Stimulated activated effector memory CD8-positive, alpha-beta T cell treated with anti-CD3 and anti-CD28 coated beads, Interleukin-12 subunit alpha, Interleukin-12 subunit beta, amount 100 ng/mL, for 72 hours (primary cell): ENCODE measurements around the gene NEB.

Experiments used
- ATAC-seq: fragments of 150-1000 bp; cut with Tn5 transposase; 2 replicates; pipeline ENCODE4 v1.10.0; 2021
- DNase-seq, 2 donors: peaks; one replicate each; pipeline ENCODE4 v3.0.0; 2021 to 2022; ENCODE audit warnings: low spot score in 2 of 2
- H3K27ac Mint-ChIP-seq: one replicate; pipeline ENCODE4 v1.8.0; 2022; ENCODE audit warnings: mild to moderate bottlenecking, mixed read lengths
- H3K36me3 Mint-ChIP-seq: one replicate; pipeline ENCODE4 v1.8.0; 2022; ENCODE audit warnings: mild to moderate bottlenecking, mixed read lengths
- H3K4me1 Mint-ChIP-seq: one replicate; pipeline ENCODE4 v1.8.0; 2022; ENCODE audit warnings: mixed read lengths
- H3K4me3 Mint-ChIP-seq: one replicate; pipeline ENCODE4 v1.8.0; 2022; ENCODE audit warnings: mild to moderate bottlenecking, mixed read lengths
- H3K9me3 Mint-ChIP-seq: one replicate; pipeline ENCODE4 v1.8.0; 2022; ENCODE audit warnings: mixed read lengths

The NEB gene

DNA sequence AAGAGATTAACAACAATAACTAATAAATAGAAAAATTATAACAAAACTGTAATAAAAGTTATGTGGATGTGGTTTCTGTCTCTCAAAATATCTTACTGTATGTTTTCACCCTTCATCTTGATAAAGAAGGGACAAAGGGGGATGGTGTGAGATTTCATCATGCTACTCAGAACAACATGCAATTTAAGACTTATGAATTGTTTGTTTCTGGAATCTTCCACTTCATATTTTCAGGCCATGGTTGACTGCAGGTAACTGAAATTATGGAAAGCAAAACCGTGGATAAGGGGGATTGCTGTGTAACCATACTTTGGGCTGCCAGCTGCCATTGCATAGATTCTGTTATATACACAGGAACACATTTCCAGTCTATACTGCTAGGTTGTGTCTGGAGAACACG is 45.6 kb downstream of the NEB start:
- H3K4me3 Mint-ChIP-seq, result no peak overlapping the region
- no peaks in the 10 kb centered on the region for H3K36me3 Mint-ChIP-seq
- no peak for DNase-seq
- H3K27ac Mint-ChIP-seq, result no peak overlapping the region
- no peak for ATAC-seq
- no peaks in the 10 kb centered on the region for H3K9me3 Mint-ChIP-seq
- no peaks in the 10 kb centered on the region for H3K4me1 Mint-ChIP-seq

GRCh38 chr2:151682459-151683003 is 51.7 kb downstream of the NEB start:
- Mint-ChIP-seq H3K4me1 (no peaks in the 10 kb centered on the region), H3K4me3 (no peak overlapping the region), H3K36me3 (no peaks in the 10 kb centered on the region), H3K27ac (no peak overlapping the region), H3K9me3 (no peaks in the 10 kb centered on the region)
- DNase-seq (no peak), ATAC-seq (no peak)

DNA sequence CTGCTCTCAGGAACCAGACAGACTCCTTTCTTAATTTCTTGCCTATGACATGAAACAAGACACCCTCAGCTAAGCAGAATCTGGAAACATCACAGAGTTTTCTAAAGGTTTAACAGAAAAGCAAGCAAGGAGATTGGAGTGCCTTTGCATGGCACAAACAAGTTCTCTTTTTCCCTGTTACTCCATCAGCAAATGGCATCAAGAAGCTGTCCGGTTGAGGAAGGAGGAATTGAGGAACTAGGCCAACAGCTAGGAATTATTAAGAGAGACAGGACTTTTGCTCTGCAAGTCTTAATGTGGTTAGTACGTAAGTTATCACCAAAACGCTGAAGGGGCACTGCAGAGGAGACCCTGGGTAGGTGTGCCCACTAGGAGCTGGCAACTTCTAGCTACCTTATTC is 53.2 kb downstream of the NEB start:
- no peak for ATAC-seq
- no peaks in the 10 kb centered on the region for H3K9me3 Mint-ChIP-seq
- no peak overlapping the region for H3K27ac Mint-ChIP-seq
- no peak overlapping the region for H3K4me3 Mint-ChIP-seq
- H3K36me3 Mint-ChIP-seq, result no peaks in the 10 kb centered on the region
- DNase-seq, result no peak
- H3K4me1 Mint-ChIP-seq, result no peaks in the 10 kb centered on the region

- ATAC-seq, result no peak
- Mint-ChIP-seq H3K4me1 (no peaks in the 10 kb centered on the region), H3K27ac (no peak overlapping the region), H3K9me3 (no peaks in the 10 kb centered on the region), H3K36me3 (no peaks in the 10 kb centered on the region), H3K4me3 (no peak overlapping the region)
- DNase-seq, result no peak
Observed at GRCh38 chr2:151679994-151680393, 54.3 kb downstream of the NEB start.

- Mint-ChIP-seq H3K4me3 (no peak overlapping the region), H3K36me3 (no peaks in the 10 kb centered on the region), H3K9me3 (no peaks in the 10 kb centered on the region), H3K27ac (no peak overlapping the region), H3K4me1 (no peaks in the 10 kb centered on the region)
- ATAC-seq (no peak), DNase-seq (no peak)
Observed at GRCh38 chr2:151678849-151679248, 55.4 kb downstream of the NEB start.

GRCh38 chr2:151673016-151673415 is 61.3 kb downstream of the NEB start:
- Mint-ChIP-seq H3K4me3 (no peak overlapping the region), H3K27ac (no peak overlapping the region), H3K4me1 (peaks cover 25% of the 10 kb centered on the region), H3K9me3 (no peaks in the 10 kb centered on the region), H3K36me3 (no peaks in the 10 kb centered on the region)
- no peak for DNase-seq
- no peak for ATAC-seq

- ATAC-seq, result no peak
- Mint-ChIP-seq H3K27ac (no peak overlapping the region), H3K9me3 (no peaks in the 10 kb centered on the region), H3K4me1 (peaks cover 25% of the 10 kb centered on the region), H3K4me3 (no peak overlapping the region), H3K36me3 (no peaks in the 10 kb centered on the region)
- no peak for DNase-seq
Observed at GRCh38 chr2:151672277-151672676, 62.0 kb downstream of the NEB start.

GRCh38 chr2:151670846-151671597 is 63.3 kb downstream of the NEB start:
- Mint-ChIP-seq H3K4me3 (no peak overlapping the region), H3K9me3 (no peaks in the 10 kb centered on the region), H3K4me1 (peaks cover 25% of the 10 kb centered on the region), H3K27ac (peak overlapping the region; percentile 90), H3K36me3 (no peaks in the 10 kb centered on the region)
- ATAC-seq (no peak), DNase-seq (no peak)

GRCh38 chr2:151670346-151670745 is 63.9 kb downstream of the NEB start:
- peak overlapping the region; percentile 52 for H3K4me3 Mint-ChIP-seq
- no peaks in the 10 kb centered on the region for H3K9me3 Mint-ChIP-seq
- peak overlapping the region; percentile 90 for H3K27ac Mint-ChIP-seq
- DNase-seq, result peak in 1 of 2 donors; percentile 51
- H3K4me1 Mint-ChIP-seq, result peaks cover 25% of the 10 kb centered on the region
- ATAC-seq, result peak; percentile 98
- H3K36me3 Mint-ChIP-seq, result no peaks in the 10 kb centered on the region

GRCh38 chr2:151669585-151670081 is 64.6 kb downstream of the NEB start:
- Mint-ChIP-seq H3K9me3 (no peaks in the 10 kb centered on the region), H3K4me3 (peak overlapping the region; percentile 52), H3K4me1 (peaks cover 25% of the 10 kb centered on the region), H3K36me3 (no peaks in the 10 kb centered on the region), H3K27ac (peak overlapping the region; percentile 90)
- ATAC-seq (peak; percentile 90), DNase-seq (peak in 1 of 2 donors; percentile 55)

- Mint-ChIP-seq H3K27ac (no peak overlapping the region), H3K4me3 (no peak overlapping the region), H3K4me1 (peaks cover 25% of the 10 kb centered on the region), H3K36me3 (no peaks in the 10 kb centered on the region), H3K9me3 (no peaks in the 10 kb centered on the region)
- DNase-seq, result no peak
- no peak for ATAC-seq
Observed at GRCh38 chr2:151668737-151669136, 65.5 kb downstream of the NEB start.

DNA sequence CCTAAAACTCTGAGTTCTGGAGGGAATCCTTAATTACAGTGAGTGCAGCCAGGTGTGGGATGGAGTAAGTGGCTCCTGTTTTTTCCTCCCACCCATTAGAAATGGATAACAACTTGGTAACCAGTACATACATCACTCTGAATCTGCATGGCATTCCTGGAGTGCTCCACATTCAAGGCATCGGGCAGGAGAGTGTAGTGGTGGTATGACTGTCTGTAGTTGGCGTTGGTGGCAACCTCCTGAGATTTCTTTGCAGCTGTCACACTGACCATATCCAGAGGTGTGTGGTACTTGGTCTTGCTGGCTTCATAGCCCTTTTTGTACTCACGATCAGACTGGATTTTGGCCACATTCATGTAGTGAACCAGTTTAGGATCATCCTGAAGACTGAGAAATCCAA is 68.3 kb downstream of the NEB start:
- DNase-seq (no peak), ATAC-seq (no peak)
- no peak overlapping the region for H3K4me3 Mint-ChIP-seq
- no peak overlapping the region for H3K27ac Mint-ChIP-seq
- H3K9me3 Mint-ChIP-seq, result no peaks in the 10 kb centered on the region
- peaks cover 21% of the 10 kb centered on the region for H3K4me1 Mint-ChIP-seq
- H3K36me3 Mint-ChIP-seq, result no peaks in the 10 kb centered on the region

DNA sequence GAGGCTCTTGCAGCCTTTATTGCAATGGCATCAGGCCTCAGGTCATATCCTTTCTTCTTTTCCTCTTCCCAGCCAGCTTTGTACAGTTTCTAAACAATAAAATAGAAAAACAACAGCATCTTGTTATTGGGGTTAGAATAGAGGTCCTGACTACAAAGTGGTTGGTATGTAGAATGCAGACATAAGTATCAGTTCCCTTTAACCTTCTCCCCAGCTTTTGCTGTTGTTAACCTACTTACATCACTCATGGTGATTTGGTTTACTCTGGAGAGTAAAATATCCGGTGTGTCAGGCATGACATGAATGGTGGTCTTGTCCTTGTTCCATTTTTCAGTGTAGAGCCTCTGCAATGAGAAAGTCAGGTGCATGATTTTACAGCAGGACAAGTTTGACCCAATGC is 69.8 kb downstream of the NEB start:
- no peak for ATAC-seq
- no peak for DNase-seq
- Mint-ChIP-seq H3K4me1 (peaks cover 7% of the 10 kb centered on the region), H3K36me3 (no peaks in the 10 kb centered on the region), H3K9me3 (no peaks in the 10 kb centered on the region), H3K4me3 (no peak overlapping the region), H3K27ac (no peak overlapping the region)

- Mint-ChIP-seq H3K9me3 (no peaks in the 10 kb centered on the region), H3K4me1 (peaks cover 4% of the 10 kb centered on the region), H3K36me3 (no peaks in the 10 kb centered on the region), H3K27ac (no peak overlapping the region), H3K4me3 (no peak overlapping the region)
- ATAC-seq (no peak), DNase-seq (no peak)
Observed at GRCh38 chr2:151661625-151662024, 72.7 kb downstream of the NEB start.

- ATAC-seq (no peak), DNase-seq (no peak)
- Mint-ChIP-seq H3K9me3 (no peaks in the 10 kb centered on the region), H3K27ac (no peak overlapping the region), H3K4me3 (no peak overlapping the region), H3K4me1 (peaks cover 4% of the 10 kb centered on the region), H3K36me3 (no peaks in the 10 kb centered on the region)
Observed at GRCh38 chr2:151658081-151658480, 76.2 kb downstream of the NEB start.

- Mint-ChIP-seq H3K4me1 (peaks cover 4% of the 10 kb centered on the region), H3K36me3 (no peaks in the 10 kb centered on the region), H3K9me3 (no peaks in the 10 kb centered on the region), H3K4me3 (no peak overlapping the region), H3K27ac (no peak overlapping the region)
- no peak for ATAC-seq
- no peak for DNase-seq
Observed at GRCh38 chr2:151657667-151658076, 76.6 kb downstream of the NEB start.
